Endothelial cell of umbilical vein (primary cell): ENCODE data around the gene HINFP. TPM values are rescaled to one million over a fixed set of nuclear protein-coding genes. Genes with fewer than 3 reads are reported as not detected.

Experiments
- BruUV-seq: library from RNA; stranded (reverse); fragments of 400-500 nt; replicated peaks from 2 replicates; lab custom pipeline; 2021; lab: Mats Ljungman, UMichigan
- CTCF ChIA-PET: fragments of 300-600, 350-600 bp; sonication (Branson Sonifier 250); formaldehyde crosslinking; loops from one replicate; lab custom pipeline; 2021; ENCODE audit warnings: antibody characterized with exemption, inconsistent platforms; lab: Charles Lee
- POLR2A ChIA-PET: fragments of 300-600, 350-600 bp; sonication (Branson Sonifier 250); formaldehyde crosslinking; loops from one replicate; lab custom pipeline; 2021; ENCODE audit warnings: antibody characterized with exemption, inconsistent platforms; lab: Charles Lee
- DNase-seq: peaks from one replicate; pipeline ENCODE4 v3.0.0-alpha.2; 2011; ENCODE audit warnings: low read depth, low spot score
- FAIRE-seq: peaks from 2 replicates; lab custom pipeline; 2011; peaks lifted over from hg19 to GRCh38; lab: Jason Lieb, UNC
- H2AFZ ChIP-seq: 2 replicates; pipeline ENCODE4 v1.6.0; 2012; ENCODE audit warnings: low read depth, low read length, control low read depth, inconsistent platforms
- H3K27ac ChIP-seq: 2 replicates; pipeline ENCODE4 v1.5.1; 2011; ENCODE audit warnings: low read depth, mild to moderate bottlenecking, control low read depth, low read length, moderate library complexity; ENCODE audit not compliant: insufficient read depth
- H3K27me3 ChIP-seq, 2 experiments: 2 replicates each; pipeline versions ENCODE4 v1.6.0 to v1.6.1; 2011; ENCODE audit warnings: low read length in 2 of 2, mixed read lengths in 1 of 2; ENCODE audit not compliant: control insufficient read depth in 2 of 2, insufficient read depth in 2 of 2
- H3K36me3 ChIP-seq, 2 experiments: 2 replicates in 1 of 2; 3 replicates in 1 of 2; pipeline ENCODE4 v1.5.1; 2011; ENCODE audit warnings: low read length in 2 of 2, mild to moderate bottlenecking in 1 of 2, moderate library complexity in 1 of 2; ENCODE audit not compliant: control insufficient read depth in 2 of 2, insufficient read depth in 2 of 2; ENCODE audit errors: extremely low read depth in 1 of 2
- H3K4me1 ChIP-seq: 3 replicates; pipeline ENCODE4 v1.5.1; 2011; ENCODE audit warnings: mild to moderate bottlenecking, low read length; ENCODE audit not compliant: control insufficient read depth, insufficient read depth; ENCODE audit errors: extremely low read depth
- H3K4me2 ChIP-seq: 2 replicates; pipeline ENCODE4 v1.6.1; 2011; ENCODE audit warnings: low read length, control low read depth, mixed read lengths; ENCODE audit not compliant: insufficient read depth
- H3K4me3 ChIP-seq, 3 experiments: fragments of 200-600 bp in 1 of 3; sonication (generic), shearing (Covaris generic) in 1 of 3; replicated peaks in 1 of 3; 2 replicates each; pipeline ENCODE4 v1.5.1; 2011 to 2016; ENCODE audit warnings: control low read depth in 3 of 3, low read length in 3 of 3, mild to moderate bottlenecking in 2 of 3, inconsistent platforms in 1 of 3, low read depth in 1 of 3, moderate library complexity in 1 of 3; ENCODE audit not compliant: insufficient read depth in 1 of 3
- H3K79me2 ChIP-seq: 2 replicates; pipeline ENCODE4 v1.6.0; 2012; ENCODE audit warnings: low read length, inconsistent platforms; ENCODE audit not compliant: control insufficient read depth, insufficient read depth
- H3K9ac ChIP-seq: replicated peaks from 2 replicates; pipeline ENCODE3; 2011; ENCODE audit warnings: low read length, control low read depth; ENCODE audit not compliant: insufficient read depth; ENCODE audit errors: extremely low read depth
- H3K9me1 ChIP-seq: replicated peaks from 3 replicates; pipeline ENCODE4 v1.6.0; 2011; ENCODE audit warnings: mild to moderate bottlenecking, low read length; ENCODE audit not compliant: control insufficient read depth, insufficient read depth; ENCODE audit errors: extremely low read depth
- H3K9me3 ChIP-seq: replicated peaks from 2 replicates; pipeline ENCODE4 v1.5.1; 2012; ENCODE audit warnings: low read length, inconsistent platforms; ENCODE audit not compliant: control insufficient read depth, insufficient read depth
- H4K20me1 ChIP-seq: replicated peaks from 2 replicates; pipeline ENCODE3; 2011; ENCODE audit warnings: mild to moderate bottlenecking, low read length; ENCODE audit not compliant: control insufficient read depth, insufficient read depth; ENCODE audit errors: extremely low read depth
- CTCF ChIP-seq, 2 donors: IDR thresholded peaks; 1 replicate in 1 of 2; 2 replicates in 1 of 2; pipeline ENCODE4 v1.5.1; 2011; ENCODE audit warnings: low read length in 2 of 2, mild to moderate bottlenecking in 2 of 2, moderate library complexity in 2 of 2, control low read depth in 1 of 2, inconsistent platforms in 1 of 2, low read depth in 1 of 2; ENCODE audit not compliant: insufficient read depth in 1 of 2; ENCODE audit errors: extremely low read depth in 1 of 2
- EZH2 ChIP-seq: IDR thresholded peaks from 2 replicates; pipeline ENCODE4 v1.6.1; 2012; ENCODE audit warnings: borderline replicate concordance, low read depth, mild to moderate bottlenecking, moderate library complexity, low read length, inconsistent platforms; ENCODE audit not compliant: severe bottlenecking
- FOS ChIP-seq: IDR thresholded peaks from 2 replicates; pipeline ENCODE4 v1.6.1; 2011; ENCODE audit warnings: mild to moderate bottlenecking, low read length, moderate library complexity, borderline replicate concordance; ENCODE audit not compliant: insufficient read depth
- GATA2 ChIP-seq: IDR thresholded peaks from 2 replicates; pipeline ENCODE4 v1.7.0; 2011; ENCODE audit warnings: low read depth, mild to moderate bottlenecking, moderate library complexity, mixed read lengths, low read length; ENCODE audit not compliant: insufficient read length, insufficient read depth
- MAX ChIP-seq: IDR thresholded peaks from 2 replicates; pipeline ENCODE4 v1.6.1; 2011; ENCODE audit not compliant: insufficient read depth, insufficient read length
- MYC ChIP-seq: IDR thresholded peaks from one replicate; pipeline ENCODE4 v1.6.1; 2011; ENCODE audit warnings: mild to moderate bottlenecking, low read depth, low read length
- POLR2A ChIP-seq: IDR thresholded peaks from 2 replicates; pipeline ENCODE4 v1.6.1; 2012; ENCODE audit warnings: low read depth, mild to moderate bottlenecking, control low read depth, low read length
- POLR2AphosphoS5 ChIP-seq: IDR thresholded peaks from 2 replicates; pipeline ENCODE4 v1.6.1; 2012; ENCODE audit warnings: low read depth, mild to moderate bottlenecking, control low read depth, low read length, moderate library complexity; ENCODE audit not compliant: insufficient read depth
- dilution Hi-C: fragments of 300-500 bp; cut with MboI; formaldehyde crosslinking; loops from one replicate; pipeline ENCODE4 v1.15.0; 2019; ENCODE audit warnings: low sequenced_read_pairs; ENCODE audit not compliant: extremely low pct_ligation_motif_present
- intact Hi-C: fragments of 100-400 bp; cut with micrococcal nuclease; formaldehyde crosslinking; loops from one replicate; pipeline ENCODE4 v1.10.0; 2022
- polyA plus RNA-seq, 4 experiments: library from polyadenylated mRNA; depleted of rRNA in 3 of 4; stranded (reverse) in 3 of 4; unstranded in 1 of 4; fragments of >200 nt; gene quantifications; 2 replicates each; pipeline versions ENCODE4 v1.2.1 to v1.2.3, GENCODE V29; 2011 to 2012; ENCODE audit warnings: missing spikeins in 1 of 4
- total RNA-seq: library from RNA; stranded (reverse); gene quantifications from 2 replicates; pipeline ENCODE4 v1.2.3, GENCODE V29; 2021

Gene HINFP
- total and polyA plus RNA-seq, 2 donors (not counting 3 experiments of a cell fraction or from before 2014, with no cell fraction given) = 30.8 to 33.4 TPM

- Histone ChIP-seq H3K27me3 (no peaks in the 10 kb centered on the region), H3K4me2 (no peak overlapping the region), H3K36me3 (no peaks in the 10 kb centered on the region), H3K9me1 (no peaks in the 10 kb centered on the region), H3K9ac (no peak overlapping the region), H3K4me1 (peaks cover 4% of the 10 kb centered on the region), H2AFZ (no peak overlapping the region), H3K27ac (no peak overlapping the region), H4K20me1 (no peaks in the 10 kb centered on the region), H3K9me3 (no peaks in the 10 kb centered on the region), H3K4me3 (no peak overlapping the region), H3K79me2 (no peaks in the 10 kb centered on the region)
- no TSS peak for BruUV-seq
- FAIRE-seq (no peak), DNase-seq (no peak)
- ChIA-PET POLR2A (no interaction called here), CTCF (interaction anchor here (0.9 to 1.8 kb wide), 6 partner anchors 8 to 41 kb away, joined by 3 to 10 read pairs (median 6); partner anchors contain the start of gene NLRX1)
- TF ChIP-seq EZH2 = no peak
- TF ChIP-seq FOS = no peak
- no peak for TF ChIP-seq MAX
- TF ChIP-seq POLR2AphosphoS5 = no peak
- no peak for TF ChIP-seq CTCF (IDR thresholded peaks at IDR 0.05; ENCODE audit: extremely low read depth in 1 of 2, insufficient read depth in 1 of 2, low read depth in 1 of 2, low read length in 2 of 2)
- TF ChIP-seq GATA2 = no peak
- no peak for TF ChIP-seq MYC
- no peak for TF ChIP-seq POLR2A
- intact Hi-C loops (loop anchor here (10.0 kb wide), 1 partner anchor 312 kb away; no protein-coding TSS in a partner anchor), dilution Hi-C loops (no loop called here)
Measured at GRCh38 chr11:119153049-119153818, 31.9 kb downstream of the HINFP start.
